Right atrium auricular region (tissue), 2 donors: ENCODE measurements around the gene PJA2. TPM values are rescaled to one million over a fixed set of nuclear protein-coding genes. Genes with fewer than 3 reads are reported as not detected.

Experiments used
- DNase-seq: peaks from one replicate; pipeline ENCODE4 v3.0.0-alpha.2; 2019; ENCODE audit warnings: low spot score
- H3K27ac ChIP-seq, 2 donors: fragments of 200-600 bp; sonication (generic); 1 replicate in 1 of 2; 2 replicates in 1 of 2; pipeline ENCODE4 v1.5.1; 2016 to 2019
- H3K27me3 ChIP-seq, 2 donors: fragments of 200-600 bp; sonication (generic); one replicate each; pipeline versions ENCODE4 v1.5.1 to v1.6.0; 2017 to 2019
- H3K36me3 ChIP-seq: fragments of 200-600 bp; sonication (generic); one replicate; pipeline ENCODE4 v1.5.1; 2016
- H3K4me1 ChIP-seq, 2 donors: fragments of 200-600 bp; sonication (generic); one replicate each; pipeline versions ENCODE4 v1.5.1 to v1.6.0; 2017 to 2019
- H3K4me3 ChIP-seq, 2 donors: fragments of 200-600 bp; sonication (generic); 1 replicate in 1 of 2; 2 replicates in 1 of 2; pipeline ENCODE4 v1.5.1; 2017 to 2019; ENCODE audit warnings: mild to moderate bottlenecking in 1 of 2, moderate library complexity in 1 of 2
- H3K9me3 ChIP-seq, 2 donors: fragments of 200-600 bp; sonication (generic); one replicate each; pipeline ENCODE4 v1.5.1; 2019
- total RNA-seq, 2 donors: library from RNA; depleted of rRNA; stranded (reverse); fragments of >200 nt; gene quantifications; one replicate each; pipeline ENCODE4 v1.1.0, GENCODE V29; 2016
- TF ChIP-seq, protein P1 (sequence below), 2 donors: fragments of 200-600 bp; sonication (generic); IDR thresholded peaks; one replicate each; pipeline ENCODE4 v1.5.1; 2019; ENCODE audit warnings: antibody characterized with exemption in 2 of 2

The PJA2 gene
- total RNA-seq, 2 donors from 2014 or later = 80.7 to 88.3 TPM

DNA sequence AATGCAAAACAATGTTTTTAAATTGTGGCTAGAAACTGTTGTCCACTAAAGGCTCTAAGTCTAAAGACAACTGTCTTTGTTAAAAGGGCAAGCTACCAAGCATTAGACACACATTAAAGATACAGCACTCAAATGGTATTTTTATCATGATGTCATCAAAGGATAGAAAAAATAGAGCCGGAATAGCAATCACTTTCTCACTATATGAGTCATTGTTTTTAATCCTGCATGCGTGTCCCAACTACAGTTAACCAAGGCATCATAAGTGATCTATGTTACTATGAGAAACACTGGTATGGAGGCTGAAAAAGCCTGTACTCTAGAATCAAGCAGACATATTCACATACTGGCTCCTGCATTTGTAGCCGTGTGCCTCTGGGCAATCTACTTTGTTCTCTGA, 1.9 kb upstream of the PJA2 start:
- peaks cover 0 to 1% of the 10 kb centered on the region in 2 donors for H3K9me3 ChIP-seq
- no peaks in the 10 kb centered on the region for H3K27me3 ChIP-seq
- peak overlapping the region; percentile 98 to 100 for H3K27ac ChIP-seq
- H3K4me3 ChIP-seq = no peak overlapping the region
- TF ChIP-seq, protein P1, sequence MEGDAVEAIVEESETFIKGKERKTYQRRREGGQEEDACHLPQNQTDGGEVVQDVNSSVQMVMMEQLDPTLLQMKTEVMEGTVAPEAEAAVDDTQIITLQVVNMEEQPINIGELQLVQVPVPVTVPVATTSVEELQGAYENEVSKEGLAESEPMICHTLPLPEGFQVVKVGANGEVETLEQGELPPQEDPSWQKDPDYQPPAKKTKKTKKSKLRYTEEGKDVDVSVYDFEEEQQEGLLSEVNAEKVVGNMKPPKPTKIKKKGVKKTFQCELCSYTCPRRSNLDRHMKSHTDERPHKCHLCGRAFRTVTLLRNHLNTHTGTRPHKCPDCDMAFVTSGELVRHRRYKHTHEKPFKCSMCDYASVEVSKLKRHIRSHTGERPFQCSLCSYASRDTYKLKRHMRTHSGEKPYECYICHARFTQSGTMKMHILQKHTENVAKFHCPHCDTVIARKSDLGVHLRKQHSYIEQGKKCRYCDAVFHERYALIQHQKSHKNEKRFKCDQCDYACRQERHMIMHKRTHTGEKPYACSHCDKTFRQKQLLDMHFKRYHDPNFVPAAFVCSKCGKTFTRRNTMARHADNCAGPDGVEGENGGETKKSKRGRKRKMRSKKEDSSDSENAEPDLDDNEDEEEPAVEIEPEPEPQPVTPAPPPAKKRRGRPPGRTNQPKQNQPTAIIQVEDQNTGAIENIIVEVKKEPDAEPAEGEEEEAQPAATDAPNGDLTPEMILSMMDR (IDR thresholded peaks at IDR 0.05) = no peak
- DNase-seq = no peak
- no peaks in the 10 kb centered on the region for H3K36me3 ChIP-seq
- H3K4me1 ChIP-seq = peaks cover 0 to 48% of the 10 kb centered on the region in 2 donors

DNA sequence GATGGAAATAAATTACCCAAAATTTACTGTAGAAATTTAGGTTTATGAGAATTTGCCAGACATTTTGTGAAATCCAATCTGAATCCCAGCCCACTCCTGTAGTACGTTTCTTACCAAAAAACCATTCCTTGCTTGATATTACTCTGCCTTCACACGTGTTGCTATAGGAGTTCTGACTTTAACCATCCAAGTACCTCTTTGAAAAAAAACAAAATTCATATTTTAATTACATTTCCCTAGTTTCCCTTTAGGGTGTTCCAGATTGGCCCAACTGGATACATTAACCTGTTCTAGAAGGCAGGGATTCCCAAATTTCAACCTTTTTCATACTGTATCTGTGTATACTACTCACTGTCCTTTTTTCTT, 1.4 kb upstream of the PJA2 start:
- peak overlapping the region; percentile 56 to 87 for H3K4me3 ChIP-seq
- no peaks in the 10 kb centered on the region for H3K9me3 ChIP-seq
- TF ChIP-seq, protein P1 (IDR thresholded peaks at IDR 0.05) = no peak
- peaks cover 0 to 53% of the 10 kb centered on the region in 2 donors for H3K4me1 ChIP-seq
- H3K36me3 ChIP-seq = no peaks in the 10 kb centered on the region
- no peaks in the 10 kb centered on the region for H3K27me3 ChIP-seq
- no peak for DNase-seq
- peak overlapping the region; percentile 98 to 100 for H3K27ac ChIP-seq

DNA sequence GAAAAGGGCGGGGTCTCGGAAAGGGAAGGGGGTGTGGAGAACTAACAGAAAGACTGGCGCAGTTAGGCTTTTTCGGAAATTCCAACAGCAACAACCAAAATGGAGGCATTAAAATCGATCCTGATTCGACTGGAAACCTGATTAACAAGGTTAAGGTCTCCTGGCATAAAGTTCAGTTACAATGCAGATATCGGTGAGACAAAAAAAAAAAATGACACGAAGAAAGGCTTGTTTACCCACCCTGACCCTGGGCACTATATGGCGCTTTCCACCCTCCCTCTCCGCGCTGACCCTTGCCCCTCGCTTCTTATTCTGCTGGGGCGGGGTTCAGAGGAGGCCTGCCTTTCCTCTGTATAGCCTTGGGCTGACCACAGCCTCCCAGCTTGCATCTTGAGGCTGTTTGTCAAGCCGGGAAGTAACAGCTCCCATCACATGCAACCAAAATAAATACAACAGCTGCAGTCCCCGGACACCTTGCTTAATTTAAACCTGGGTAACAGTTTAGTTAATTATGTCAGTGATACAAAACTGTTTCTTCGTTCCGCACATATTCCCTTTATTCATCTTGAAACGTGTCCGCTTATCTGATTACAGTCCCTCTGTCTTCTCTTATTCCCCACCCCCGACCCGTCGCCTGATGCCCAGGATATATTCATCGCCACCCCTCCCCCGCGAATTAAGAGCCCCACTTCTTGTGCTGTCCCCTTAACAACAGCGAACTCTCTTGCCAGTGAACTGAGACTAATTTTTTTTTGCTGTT, 795 bp upstream of the PJA2 start:
- peak; percentile 84 for DNase-seq
- Histone ChIP-seq H3K27me3 (no peaks in the 10 kb centered on the region), H3K9me3 (no peaks in the 10 kb centered on the region), H3K4me1 (peaks cover 0 to 57% of the 10 kb centered on the region in 2 donors), H3K4me3 (peak overlapping the region; percentile 56 to 87), H3K36me3 (no peaks in the 10 kb centered on the region), H3K27ac (peak overlapping the region; percentile 98 to 100)
- TF ChIP-seq, protein P1 (IDR thresholded peaks at IDR 0.05) = no peak

DNA sequence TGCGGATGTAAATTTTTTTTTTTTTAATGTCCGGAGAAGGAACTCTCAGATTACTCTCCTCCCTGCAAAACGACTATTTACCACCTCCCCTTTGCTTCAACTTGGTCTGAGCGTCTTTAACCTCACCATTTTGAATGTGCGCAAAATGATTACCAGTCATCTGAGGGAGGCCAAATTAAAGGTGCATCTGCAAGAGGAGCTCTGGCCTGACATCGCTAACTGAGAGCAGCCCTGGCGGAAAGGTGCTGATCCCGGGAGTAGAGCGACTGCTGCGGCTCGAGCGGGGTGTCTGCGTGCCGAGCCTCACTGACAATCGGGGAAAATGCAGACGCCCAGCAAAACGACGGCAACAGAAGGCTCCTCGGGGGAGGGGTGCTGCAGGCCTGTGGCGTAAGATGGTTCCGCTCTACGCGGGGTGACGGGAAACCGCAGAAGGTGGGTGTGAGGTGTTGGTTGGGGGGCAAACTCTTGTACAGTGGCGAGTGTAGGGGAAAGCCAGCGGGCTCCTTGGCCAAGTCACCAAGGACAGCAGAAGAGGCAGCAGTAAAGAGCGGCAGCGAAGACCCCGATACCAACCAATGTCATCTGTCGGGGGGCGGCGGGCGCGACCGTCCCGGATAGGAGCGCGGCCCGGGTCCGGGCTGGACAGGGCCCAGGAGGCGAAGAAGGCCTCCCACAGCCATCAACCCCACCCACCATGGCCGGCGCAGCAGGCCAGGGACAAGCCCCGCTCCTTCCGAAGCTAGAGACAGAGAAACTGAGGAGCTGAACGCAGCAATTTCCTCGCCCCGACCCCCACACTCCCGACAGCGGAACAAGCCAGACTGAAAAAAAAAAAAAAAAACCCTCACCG, 557 bp downstream of the PJA2 start:
- peak overlapping the region; percentile 98 to 100 for H3K27ac ChIP-seq
- TF ChIP-seq, protein P1 (IDR thresholded peaks at IDR 0.05) = no peak
- H3K36me3 ChIP-seq = no peaks in the 10 kb centered on the region
- peak; percentile 81 for DNase-seq
- no peaks in the 10 kb centered on the region for H3K9me3 ChIP-seq
- peak overlapping the region; percentile 84 to 87 for H3K4me3 ChIP-seq
- no peaks in the 10 kb centered on the region for H3K27me3 ChIP-seq
- H3K4me1 ChIP-seq = peaks cover 0 to 70% of the 10 kb centered on the region in 2 donors

DNA sequence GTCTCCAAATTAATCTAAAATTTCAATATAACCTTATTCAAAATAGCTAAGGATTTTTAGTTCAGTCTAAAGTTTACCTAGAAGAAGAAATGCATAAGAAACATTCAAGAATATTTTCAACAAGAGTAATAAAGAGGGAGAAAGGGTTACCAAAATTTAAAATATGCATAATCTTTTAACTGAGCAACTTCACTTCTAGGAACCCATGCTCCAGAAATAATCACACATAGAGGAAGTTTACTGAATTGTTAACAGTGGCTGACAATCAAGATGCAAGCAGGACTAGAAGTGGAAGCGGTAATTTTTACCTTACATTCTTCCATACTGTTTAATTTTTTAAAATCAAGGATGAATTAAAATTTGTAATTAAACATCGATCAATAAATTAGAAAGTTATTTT, 1.9 kb downstream of the PJA2 start:
- Histone ChIP-seq H3K4me3 (peak overlapping the region; percentile 84 to 87), H3K36me3 (no peaks in the 10 kb centered on the region), H3K27ac (peak overlapping the region; percentile 98 to 100), H3K27me3 (no peaks in the 10 kb centered on the region), H3K9me3 (no peaks in the 10 kb centered on the region), H3K4me1 (peaks cover 0 to 69% of the 10 kb centered on the region in 2 donors)
- TF ChIP-seq, protein P1 (IDR thresholded peaks at IDR 0.05) = no peak
- DNase-seq = no peak
